ENCODE measurements around the gene URI1. TPM values are rescaled to one million over a fixed set of nuclear protein-coding genes. Genes with fewer than 3 reads are reported as not detected.

The URI1 gene
- total RNA-seq, 1 donor from 2014 or later: 45.1 TPM

DNA sequence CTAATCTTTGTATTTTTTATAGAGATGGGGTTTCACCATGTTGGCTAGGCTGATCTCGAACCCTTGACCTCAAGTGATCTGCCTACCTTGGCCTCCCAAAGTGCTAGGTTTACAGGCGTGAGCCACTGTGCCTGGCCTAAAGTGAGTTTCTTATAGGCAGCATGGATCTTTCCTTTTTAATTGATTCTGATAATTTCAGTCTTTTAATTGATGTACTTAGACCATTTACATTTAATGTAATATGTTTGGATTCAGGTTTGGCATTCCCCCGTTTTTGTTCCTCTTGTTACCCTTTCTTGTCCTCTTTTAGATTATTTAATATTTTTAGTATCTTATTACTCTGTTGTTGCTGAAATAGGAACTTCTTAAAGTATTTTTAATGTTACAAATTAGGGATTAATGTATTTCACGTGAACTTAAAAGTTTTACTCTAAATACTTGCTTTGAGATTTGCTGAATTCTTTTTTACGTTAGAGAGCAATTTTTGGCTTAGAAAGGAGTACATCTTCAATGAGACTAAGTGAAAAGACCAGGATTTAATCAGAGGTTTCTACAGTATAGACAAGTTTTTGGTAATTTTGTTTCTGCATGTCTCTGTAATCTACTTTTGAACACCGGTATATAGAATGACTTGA is 50.3 kb downstream of the URI1 start:
- H3K27me3 ChIP-seq: no peaks in the 10 kb centered on the region
- TF ChIP-seq, protein P1, sequence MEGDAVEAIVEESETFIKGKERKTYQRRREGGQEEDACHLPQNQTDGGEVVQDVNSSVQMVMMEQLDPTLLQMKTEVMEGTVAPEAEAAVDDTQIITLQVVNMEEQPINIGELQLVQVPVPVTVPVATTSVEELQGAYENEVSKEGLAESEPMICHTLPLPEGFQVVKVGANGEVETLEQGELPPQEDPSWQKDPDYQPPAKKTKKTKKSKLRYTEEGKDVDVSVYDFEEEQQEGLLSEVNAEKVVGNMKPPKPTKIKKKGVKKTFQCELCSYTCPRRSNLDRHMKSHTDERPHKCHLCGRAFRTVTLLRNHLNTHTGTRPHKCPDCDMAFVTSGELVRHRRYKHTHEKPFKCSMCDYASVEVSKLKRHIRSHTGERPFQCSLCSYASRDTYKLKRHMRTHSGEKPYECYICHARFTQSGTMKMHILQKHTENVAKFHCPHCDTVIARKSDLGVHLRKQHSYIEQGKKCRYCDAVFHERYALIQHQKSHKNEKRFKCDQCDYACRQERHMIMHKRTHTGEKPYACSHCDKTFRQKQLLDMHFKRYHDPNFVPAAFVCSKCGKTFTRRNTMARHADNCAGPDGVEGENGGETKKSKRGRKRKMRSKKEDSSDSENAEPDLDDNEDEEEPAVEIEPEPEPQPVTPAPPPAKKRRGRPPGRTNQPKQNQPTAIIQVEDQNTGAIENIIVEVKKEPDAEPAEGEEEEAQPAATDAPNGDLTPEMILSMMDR (IDR thresholded peaks at IDR 0.05): no peak
- intact Hi-C loops (cut with DNase I): no loop called here
- peaks cover 4% of the 10 kb centered on the region for H3K36me3 ChIP-seq
- H3K27ac ChIP-seq: no peak overlapping the region
- H3K9me3 ChIP-seq: no peaks in the 10 kb centered on the region
- no peak for ATAC-seq
- no peak for DNase-seq
- no peaks in the 10 kb centered on the region for H3K4me1 ChIP-seq
- no peak overlapping the region for H3K4me3 ChIP-seq

GRCh38 chr19:29999490-29999889 is 57.5 kb downstream of the URI1 start:
- H3K4me3 ChIP-seq: no peak overlapping the region
- H3K27me3 ChIP-seq: no peaks in the 10 kb centered on the region
- H3K4me1 ChIP-seq: no peaks in the 10 kb centered on the region
- H3K36me3 ChIP-seq: no peaks in the 10 kb centered on the region
- DNase-seq (no peak), ATAC-seq (no peak)
- H3K27ac ChIP-seq: no peak overlapping the region
- peaks cover 4% of the 10 kb centered on the region for H3K9me3 ChIP-seq
- intact Hi-C loops (cut with DNase I): no loop called here
- TF ChIP-seq, protein P1 (IDR thresholded peaks at IDR 0.05): no peak

DNA sequence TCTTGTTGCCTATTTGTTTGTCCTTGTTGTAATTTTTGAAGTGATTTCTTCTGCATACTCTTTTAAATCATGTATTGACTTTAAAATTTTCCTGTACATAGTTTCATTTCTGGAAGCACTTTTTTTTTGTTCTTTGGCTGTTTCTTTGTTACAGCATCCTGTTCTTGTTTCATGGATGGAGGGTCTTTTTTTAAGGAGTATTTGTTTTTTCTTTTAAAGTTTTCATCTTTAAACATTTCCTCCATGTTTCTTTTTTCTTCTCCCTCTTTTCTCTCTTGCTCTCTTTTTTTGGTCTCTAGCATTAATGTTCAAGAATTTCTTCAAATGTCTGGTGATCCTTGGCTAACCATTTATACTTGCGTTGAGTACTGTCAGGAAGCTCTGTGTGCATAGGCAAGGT is 58.8 kb downstream of the URI1 start:
- intact Hi-C loops (cut with DNase I): no loop called here
- DNase-seq (no peak), ATAC-seq (no peak)
- Histone ChIP-seq H3K36me3 (no peaks in the 10 kb centered on the region), H3K27ac (no peak overlapping the region), H3K9me3 (peaks cover 4% of the 10 kb centered on the region), H3K27me3 (no peaks in the 10 kb centered on the region), H3K4me3 (no peak overlapping the region), H3K4me1 (no peaks in the 10 kb centered on the region)
- TF ChIP-seq, protein P1 (IDR thresholded peaks at IDR 0.05): no peak

- H3K27me3 ChIP-seq: no peaks in the 10 kb centered on the region
- ATAC-seq (no peak), DNase-seq (no peak)
- H3K9me3 ChIP-seq: peaks cover 4% of the 10 kb centered on the region
- H3K27ac ChIP-seq: no peak overlapping the region
- no peaks in the 10 kb centered on the region for H3K4me1 ChIP-seq
- H3K36me3 ChIP-seq: no peaks in the 10 kb centered on the region
- intact Hi-C loops (cut with DNase I): no loop called here
- H3K4me3 ChIP-seq: no peak overlapping the region
- TF ChIP-seq, protein P1 (IDR thresholded peaks at IDR 0.05): no peak
Observed at GRCh38 chr19:30001301-30001700, 59.3 kb downstream of the URI1 start.

GRCh38 chr19:30001791-30002190 is 59.8 kb downstream of the URI1 start:
- H3K4me1 ChIP-seq: no peaks in the 10 kb centered on the region
- H3K27ac ChIP-seq: no peak overlapping the region
- intact Hi-C loops (cut with DNase I): no loop called here
- ATAC-seq: no peak
- H3K4me3 ChIP-seq: no peak overlapping the region
- peaks cover 4% of the 10 kb centered on the region for H3K9me3 ChIP-seq
- no peak for DNase-seq
- no peaks in the 10 kb centered on the region for H3K36me3 ChIP-seq
- H3K27me3 ChIP-seq: no peaks in the 10 kb centered on the region
- TF ChIP-seq, protein P1 (IDR thresholded peaks at IDR 0.05): no peak

DNA sequence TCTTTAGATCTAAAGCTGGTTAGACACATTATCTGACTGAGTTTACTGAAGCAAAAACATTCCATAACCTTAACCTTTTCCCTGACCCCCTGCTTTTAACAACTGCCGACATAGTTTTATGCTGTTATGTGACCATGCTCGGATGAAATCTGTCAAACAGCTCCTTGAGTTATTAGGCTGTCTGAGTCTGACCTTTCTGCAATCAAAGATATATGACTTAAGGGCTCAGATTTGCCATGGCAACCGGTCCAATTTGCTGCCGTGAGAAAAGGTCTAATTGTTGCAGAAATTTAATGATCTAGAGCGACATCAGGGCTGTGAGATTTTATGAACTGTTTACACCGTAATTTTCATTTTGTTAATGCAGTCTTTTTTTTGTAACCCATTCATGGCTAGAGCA is 61.8 kb downstream of the URI1 start:
- ATAC-seq (no peak), DNase-seq (no peak)
- Histone ChIP-seq H3K27ac (no peak overlapping the region), H3K4me1 (no peaks in the 10 kb centered on the region), H3K27me3 (no peaks in the 10 kb centered on the region), H3K9me3 (peaks cover 4% of the 10 kb centered on the region), H3K36me3 (peaks cover 1% of the 10 kb centered on the region), H3K4me3 (no peak overlapping the region)
- TF ChIP-seq, protein P1 (IDR thresholded peaks at IDR 0.05): no peak
- intact Hi-C loops (cut with DNase I): no loop called here
